ENCODE data around the gene AP1AR. TPM values are rescaled to one million over a fixed set of nuclear protein-coding genes. Genes with fewer than 3 reads are reported as not detected.

Gene AP1AR
- total and polyA plus RNA-seq, 3 donors from 2014 or later = 22.6 to 29.4 (median 24.6) TPM

Other genes with a start within 250 kb of the AP1AR start
- gene FAM241A, start 86.3 kb upstream of the AP1AR start, total RNA-seq = 1 to 10 TPM; 4.7 to 6.2 TPM
- gene FAM241A, start 86.3 kb upstream of the AP1AR start, polyA plus RNA-seq (ENCODE audit: insufficient read depth, low read depth, low replicate concordance) = 5.7 TPM
- 1 to 10 TPM; 1.7 to 2.8 TPM for gene TIFA, start 54.1 kb downstream of the AP1AR start, total RNA-seq
- gene TIFA, start 54.1 kb downstream of the AP1AR start, polyA plus RNA-seq (ENCODE audit: insufficient read depth, low read depth, low replicate concordance) = 3.3 TPM
- gene ALPK1, start 65.6 kb downstream of the AP1AR start, total RNA-seq = 10 to 100 TPM in 1 of 2 donors, 1 to 10 TPM in 1; 9.7 to 12.5 TPM
- 5.2 TPM for gene ALPK1, start 65.6 kb downstream of the AP1AR start, polyA plus RNA-seq (ENCODE audit: insufficient read depth, low read depth, low replicate concordance)